Measurements from ENCODE around the gene JADE1. TPM values are rescaled to one million over a fixed set of nuclear protein-coding genes. Genes with fewer than 3 reads are reported as not detected.

Gene JADE1
- total and polyA plus RNA-seq, 2 of the 4 experiments (the other 2 are of a cell fraction) = 13.8 to 32.6 TPM

DNA sequence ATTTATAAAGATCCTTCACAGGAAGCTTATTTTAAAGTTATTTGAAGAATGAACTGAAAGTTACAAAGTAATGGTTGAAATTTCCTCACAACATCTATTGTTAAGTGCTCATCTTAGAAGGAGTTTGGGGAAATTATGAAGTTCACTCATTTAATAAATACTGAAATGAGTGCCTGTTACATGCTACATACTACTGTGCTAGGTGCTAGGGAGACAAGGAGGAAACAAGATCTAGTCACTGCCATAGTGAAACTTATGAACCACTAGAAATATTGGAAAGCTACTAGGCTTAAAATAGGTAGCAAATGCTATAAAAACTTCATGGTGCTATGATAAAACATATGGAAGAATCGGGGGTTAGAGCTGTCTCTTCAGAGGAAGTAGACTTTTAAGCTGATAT is 97.1 kb downstream of the JADE1 start:
- no peak overlapping the region for H4K91ac ChIP-seq (ENCODE audit: insufficient read depth, low read depth, low read length)
- H4K20me1 ChIP-seq (ENCODE audit: insufficient read depth, low read length) = no peaks in the 10 kb centered on the region
- no peak overlapping the region for H3K27ac ChIP-seq (ENCODE audit: insufficient read depth, low read length)
- no peak overlapping the region for H3K4me3 ChIP-seq (ENCODE audit: insufficient read depth, low read depth, low read length)
- in situ Hi-C loops (cut with MboI; ENCODE audit: low sequenced_read_pairs) = no loop called here
- ATAC-seq (ENCODE audit: low read depth) (no peak), DNase-seq (no peak)
- H3K4me1 ChIP-seq (ENCODE audit: control insufficient read depth, insufficient read depth, low read length) = no peaks in the 10 kb centered on the region
- H4K8ac ChIP-seq (ENCODE audit: low read depth in 2 of 2, low read length in 2 of 2) = no peak overlapping the region
- H3K23ac ChIP-seq (ENCODE audit: low read depth, low read length) = no peak overlapping the region
- H2BK5ac ChIP-seq (ENCODE audit: low read depth, low read length, poor library complexity, severe bottlenecking) = no peak overlapping the region
- H3K9me3 ChIP-seq (ENCODE audit: control insufficient read depth, insufficient read depth, low read length) = no peaks in the 10 kb centered on the region
- H2BK20ac ChIP-seq (ENCODE audit: low read depth, low read length) = no peak overlapping the region
- H4K5ac ChIP-seq (ENCODE audit: low read depth, low read length) = no peak overlapping the region
- intact Hi-C loops (cut with micrococcal nuclease) = loop anchor here (2.0 kb wide), 1 partner anchor 14 kb away; no protein-coding TSS in a partner anchor
- no peak overlapping the region for H3K9ac ChIP-seq (ENCODE audit: low read depth, low read length)
- no peak overlapping the region for H2BK120ac ChIP-seq (ENCODE audit: low read depth, low read length)
- no peak overlapping the region for H2AFZ ChIP-seq (replicated peaks; ENCODE audit: low read length, poor library complexity)
- TF ChIP-seq, protein P1, sequence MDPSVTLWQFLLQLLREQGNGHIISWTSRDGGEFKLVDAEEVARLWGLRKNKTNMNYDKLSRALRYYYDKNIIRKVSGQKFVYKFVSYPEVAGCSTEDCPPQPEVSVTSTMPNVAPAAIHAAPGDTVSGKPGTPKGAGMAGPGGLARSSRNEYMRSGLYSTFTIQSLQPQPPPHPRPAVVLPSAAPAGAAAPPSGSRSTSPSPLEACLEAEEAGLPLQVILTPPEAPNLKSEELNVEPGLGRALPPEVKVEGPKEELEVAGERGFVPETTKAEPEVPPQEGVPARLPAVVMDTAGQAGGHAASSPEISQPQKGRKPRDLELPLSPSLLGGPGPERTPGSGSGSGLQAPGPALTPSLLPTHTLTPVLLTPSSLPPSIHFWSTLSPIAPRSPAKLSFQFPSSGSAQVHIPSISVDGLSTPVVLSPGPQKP (IDR thresholded peaks at IDR 0.05; ENCODE audit: borderline replicate concordance, low read depth, low read length) = no peak
- TF ChIP-seq POLR2A (IDR thresholded peaks at IDR 0.05; ENCODE audit: low read depth, low read length) = no peak
- TF ChIP-seq MAZ (IDR thresholded peaks at IDR 0.05; ENCODE audit: borderline replicate concordance, low read depth, low read length) = no peak
- no peak for TF ChIP-seq FOS (IDR thresholded peaks at IDR 0.05; ENCODE audit: low read depth, low read length)
- TF ChIP-seq MXI1 (IDR thresholded peaks at IDR 0.05; ENCODE audit: borderline replicate concordance, low read depth, low read length) = no peak
- no peak for TF ChIP-seq SMC3 (IDR thresholded peaks at IDR 0.05; ENCODE audit: low read depth, low read length)
- no TSS peak for BruUV-seq (replicated peaks)
- POLR2A ChIA-PET (ENCODE audit: unreplicated experiment) = no interaction called here
- no peak overlapping the region for H2BK15ac ChIP-seq (ENCODE audit: low read depth, low read length)
- H2AK5ac ChIP-seq (ENCODE audit: low read depth, low read length) = no peak overlapping the region
- H3K4ac ChIP-seq (ENCODE audit: low read depth, low read length) = no peak overlapping the region
- no peak overlapping the region for H3K18ac ChIP-seq (ENCODE audit: low read depth, low read length)
- H3K27me3 ChIP-seq (ENCODE audit: control insufficient read depth, insufficient read depth, low read length) = no peaks in the 10 kb centered on the region
- dilution Hi-C loops (cut with HindIII; ENCODE audit: low sequenced_read_pairs, unreplicated experiment) = no loop called here
- H3K36me3 ChIP-seq (ENCODE audit: control insufficient read depth, insufficient read depth, low read length) = no peaks in the 10 kb centered on the region
- no peak overlapping the region for H3K14ac ChIP-seq (replicated peaks; ENCODE audit: low read depth, low read length)
- no CpG with 5 or more reads among the region's 1 CpG for WGBS, 2 experiments (ENCODE audit: extremely low coverage in 2 of 2, insufficient read length in 1 of 2)
- CTCF ChIA-PET = no interaction called here
- no peaks in the 10 kb centered on the region for H3K79me1 ChIP-seq (ENCODE audit: low read depth in 1 of 2, low read length in 2 of 2)
- H3K56ac ChIP-seq (ENCODE audit: extremely low read depth, insufficient read depth, low read length) = no peak overlapping the region
- no peaks in the 10 kb centered on the region for H3K9me1 ChIP-seq (ENCODE audit: insufficient read depth, low read length)
- no peak overlapping the region for H3K4me2 ChIP-seq (ENCODE audit: low read depth, low read length)
- no peak overlapping the region for H2AK9ac ChIP-seq (replicated peaks; ENCODE audit: low read depth, low read length, poor library complexity)
